DOHH2 (cell line): ENCODE results near the gene GOLGA1.

Experiments
- H3F3A ChIP-seq: fragments of 200-600 bp; sonication (generic), shearing (Covaris generic); 2 replicates; pipeline ENCODE4 v1.6.0; 2016; ENCODE audit warnings: antibody characterized with exemption, mild to moderate bottlenecking; ENCODE audit not compliant: control insufficient read depth, insufficient read depth
- H3K27ac ChIP-seq: fragments of 200-600 bp; sonication (generic); 2 replicates; pipeline ENCODE4 v1.5.1; 2014; ENCODE audit warnings: low read depth, mild to moderate bottlenecking, low read length, moderate library complexity
- H3K27me3 ChIP-seq: fragments of 200-600 bp; sonication (generic); 2 replicates; pipeline ENCODE4 v1.6.1; 2014; ENCODE audit warnings: mild to moderate bottlenecking, low read length, mixed read lengths; ENCODE audit not compliant: control insufficient read depth
- H3K36me3 ChIP-seq: fragments of 200-600 bp; sonication (generic); 2 replicates; pipeline ENCODE4 v1.6.1; 2014; ENCODE audit warnings: mild to moderate bottlenecking, low read length, moderate library complexity, mixed read lengths; ENCODE audit not compliant: control insufficient read depth
- H3K4me1 ChIP-seq: fragments of 200-600 bp; sonication (generic); 2 replicates; pipeline ENCODE4 v1.6.1; 2014; ENCODE audit warnings: mild to moderate bottlenecking, low read length, mixed read lengths; ENCODE audit not compliant: control insufficient read depth
- H3K4me2 ChIP-seq: fragments of 200-600 bp; sonication (generic); 2 replicates; pipeline ENCODE4 v1.6.0; 2014; ENCODE audit warnings: mild to moderate bottlenecking, low read length, moderate library complexity
- H3K4me3 ChIP-seq: fragments of 200-600 bp; sonication (generic); 2 replicates; pipeline ENCODE4 v1.5.1; 2014; ENCODE audit warnings: mild to moderate bottlenecking, low read length, mixed read lengths
- H3K79me2 ChIP-seq: fragments of 200-600 bp; sonication (generic); 2 replicates; pipeline ENCODE4 v1.6.1; 2014; ENCODE audit warnings: mild to moderate bottlenecking, low read length, mixed read lengths; ENCODE audit not compliant: control insufficient read depth
- H3K9me2 ChIP-seq: fragments of 200-600 bp; sonication (generic); replicated peaks from 2 replicates; pipeline ENCODE4 v1.6.1; 2014; ENCODE audit warnings: mild to moderate bottlenecking, low read length, mixed read lengths; ENCODE audit not compliant: control insufficient read depth
- H3K9me3 ChIP-seq: fragments of 200-600 bp; sonication (generic); 2 replicates; pipeline ENCODE4 v1.6.1; 2014; ENCODE audit warnings: antibody characterized with exemption, low read length, mixed read lengths; ENCODE audit not compliant: control insufficient read depth, insufficient read depth
- H4K20me1 ChIP-seq: fragments of 200-600 bp; sonication (generic); 2 replicates; pipeline ENCODE4 v1.6.0; 2014; ENCODE audit warnings: low read depth, mild to moderate bottlenecking, antibody characterized with exemption, low read length, moderate library complexity; ENCODE audit not compliant: control insufficient read depth, insufficient read depth
- EZH2phosphoT487 ChIP-seq: fragments of 200-600 bp; sonication (generic); IDR thresholded peaks from 2 replicates; pipeline ENCODE4 v1.6.1; 2017; ENCODE audit warnings: borderline replicate concordance, mild to moderate bottlenecking, antibody characterized with exemption, low read length, moderate library complexity, mixed read lengths
- TF ChIP-seq, protein P1 (sequence below): fragments of 200-600 bp; sonication (generic); IDR thresholded peaks from one replicate; pipeline ENCODE4 v1.5.1; 2014; ENCODE audit warnings: antibody characterized with exemption, mild to moderate bottlenecking, low read depth, low read length; ENCODE audit not compliant: poor library complexity, severe bottlenecking

GOLGA1 gene

DNA sequence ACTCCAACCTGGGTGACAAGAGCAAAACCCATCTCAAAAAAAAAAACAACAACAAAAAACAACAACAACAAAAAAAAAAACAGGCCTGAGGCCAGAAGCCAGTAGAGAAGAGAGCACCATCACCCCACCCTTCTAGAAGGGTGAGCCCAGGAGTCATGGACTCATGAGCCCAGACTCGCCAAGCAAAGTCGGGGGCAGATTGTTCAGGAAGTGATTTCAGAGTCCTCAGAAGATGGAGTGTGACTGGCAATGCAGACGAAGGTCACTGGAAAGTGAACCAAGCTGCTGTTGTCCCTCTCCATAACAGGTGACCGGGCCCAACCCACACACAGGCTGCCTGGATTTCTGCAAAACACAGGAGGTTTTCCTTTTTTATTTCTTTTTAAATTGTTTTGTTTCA lies 96.6 kb downstream of the GOLGA1 start:
- no peaks in the 10 kb centered on the region for H3K36me3 ChIP-seq
- no peak overlapping the region for H3K4me2 ChIP-seq
- TF ChIP-seq, protein P1, sequence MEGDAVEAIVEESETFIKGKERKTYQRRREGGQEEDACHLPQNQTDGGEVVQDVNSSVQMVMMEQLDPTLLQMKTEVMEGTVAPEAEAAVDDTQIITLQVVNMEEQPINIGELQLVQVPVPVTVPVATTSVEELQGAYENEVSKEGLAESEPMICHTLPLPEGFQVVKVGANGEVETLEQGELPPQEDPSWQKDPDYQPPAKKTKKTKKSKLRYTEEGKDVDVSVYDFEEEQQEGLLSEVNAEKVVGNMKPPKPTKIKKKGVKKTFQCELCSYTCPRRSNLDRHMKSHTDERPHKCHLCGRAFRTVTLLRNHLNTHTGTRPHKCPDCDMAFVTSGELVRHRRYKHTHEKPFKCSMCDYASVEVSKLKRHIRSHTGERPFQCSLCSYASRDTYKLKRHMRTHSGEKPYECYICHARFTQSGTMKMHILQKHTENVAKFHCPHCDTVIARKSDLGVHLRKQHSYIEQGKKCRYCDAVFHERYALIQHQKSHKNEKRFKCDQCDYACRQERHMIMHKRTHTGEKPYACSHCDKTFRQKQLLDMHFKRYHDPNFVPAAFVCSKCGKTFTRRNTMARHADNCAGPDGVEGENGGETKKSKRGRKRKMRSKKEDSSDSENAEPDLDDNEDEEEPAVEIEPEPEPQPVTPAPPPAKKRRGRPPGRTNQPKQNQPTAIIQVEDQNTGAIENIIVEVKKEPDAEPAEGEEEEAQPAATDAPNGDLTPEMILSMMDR, result no peak
- TF ChIP-seq EZH2phosphoT487, result no peak

DNA sequence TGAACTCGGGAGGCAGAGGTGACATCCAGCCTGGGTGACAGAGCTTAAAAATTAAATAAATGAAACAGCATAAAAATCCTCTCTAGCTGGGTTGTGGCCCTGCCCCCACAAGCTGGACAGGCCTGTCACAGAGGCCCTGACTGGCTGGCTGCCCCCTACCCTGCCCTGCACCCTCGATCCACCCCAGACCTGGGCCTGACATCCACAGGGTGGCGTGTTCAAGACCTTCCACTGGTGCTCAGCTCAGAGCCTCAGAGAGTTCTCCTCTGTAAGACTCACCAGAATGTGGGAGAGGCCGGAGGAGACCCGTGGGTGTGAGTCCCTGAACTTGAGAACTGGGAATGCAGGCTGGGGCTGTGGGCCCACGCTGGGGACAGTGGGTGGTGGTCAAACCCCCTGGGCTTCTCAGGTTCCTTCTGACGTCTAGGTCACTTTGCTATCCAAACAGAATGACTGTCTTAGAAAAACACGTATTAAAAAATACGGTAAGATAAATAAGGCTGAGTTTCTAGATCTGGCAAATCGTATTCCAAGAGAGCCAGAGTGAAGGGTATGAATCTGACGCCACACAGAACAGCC lies 97.3 kb downstream of the GOLGA1 start:
- no peak overlapping the region for H3K4me3 ChIP-seq
- no peaks in the 10 kb centered on the region for H3K36me3 ChIP-seq
- H3K79me2 ChIP-seq, result no peaks in the 10 kb centered on the region
- TF ChIP-seq, protein P1, result no peak
- TF ChIP-seq EZH2phosphoT487, result no peak
- no peak overlapping the region for H3K27ac ChIP-seq
- no peaks in the 10 kb centered on the region for H3K9me3 ChIP-seq
- H3K27me3 ChIP-seq, result peaks cover 1% of the 10 kb centered on the region; the same call in 1 of the 2 replicates
- H3K4me2 ChIP-seq, result no peak overlapping the region
- no peaks in the 10 kb centered on the region for H4K20me1 ChIP-seq
- H3K9me2 ChIP-seq, result no peaks in the 10 kb centered on the region
- no peaks in the 10 kb centered on the region for H3F3A ChIP-seq
- no peaks in the 10 kb centered on the region for H3K4me1 ChIP-seq

More for the DNA sequence above, 96.6 kb downstream of the GOLGA1 start:
- Histone ChIP-seq H3K9me3 (no peaks in the 10 kb centered on the region), H3K4me3 (no peak overlapping the region), H4K20me1 (no peaks in the 10 kb centered on the region), H3K27me3 (peaks cover 3% of the 10 kb centered on the region; the same call in 1 of the 2 replicates), H3K27ac (no peak overlapping the region), H3K9me2 (no peaks in the 10 kb centered on the region), H3K79me2 (no peaks in the 10 kb centered on the region), H3K4me1 (no peaks in the 10 kb centered on the region), H3F3A (no peaks in the 10 kb centered on the region)

DNA sequence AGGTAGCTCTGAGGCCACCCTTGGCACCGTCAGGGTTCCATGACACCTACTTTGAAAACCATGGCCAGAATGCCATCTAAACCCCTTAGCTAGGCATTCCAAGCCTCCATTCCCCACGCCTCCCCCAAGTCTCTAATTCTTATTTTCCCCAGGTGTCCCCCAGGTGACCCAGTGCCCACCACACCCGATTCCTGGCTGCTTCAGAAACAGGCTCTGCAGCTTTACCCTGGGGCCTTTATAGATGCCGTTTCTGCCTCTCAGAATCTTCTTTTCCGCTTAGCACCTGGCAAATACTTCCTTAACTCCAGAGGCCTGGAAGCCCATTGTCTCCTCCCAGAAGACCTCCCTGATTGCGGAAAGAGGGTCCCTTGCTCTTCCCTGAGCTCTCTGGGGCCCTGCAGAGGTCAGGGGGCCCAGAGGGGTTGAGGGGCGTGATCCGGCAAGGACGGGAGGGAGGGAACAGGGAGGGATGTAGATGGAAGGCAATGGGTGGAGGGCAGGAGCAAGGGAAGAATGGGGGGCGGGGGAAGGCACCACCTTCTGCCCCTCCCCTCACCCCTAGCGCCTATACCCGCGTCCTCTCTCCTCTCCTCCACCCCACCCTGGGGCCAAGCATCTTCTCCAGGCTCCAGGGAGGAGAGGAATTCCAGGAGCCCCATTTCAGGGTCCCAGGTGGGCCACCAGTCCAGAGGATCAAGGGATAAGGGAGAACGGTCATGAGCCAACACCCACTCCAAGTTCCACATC lies 99.6 kb downstream of the GOLGA1 start:
- H3K36me3 ChIP-seq, result no peaks in the 10 kb centered on the region
- no peak overlapping the region for H3K27ac ChIP-seq
- H3K79me2 ChIP-seq, result no peaks in the 10 kb centered on the region
- H3K9me2 ChIP-seq, result no peaks in the 10 kb centered on the region
- H3K4me2 ChIP-seq, result no peak overlapping the region
- no peaks in the 10 kb centered on the region for H3K27me3 ChIP-seq
- H4K20me1 ChIP-seq, result no peaks in the 10 kb centered on the region
- no peaks in the 10 kb centered on the region for H3K9me3 ChIP-seq
- TF ChIP-seq EZH2phosphoT487, result no peak
- TF ChIP-seq, protein P1, result no peak
- no peaks in the 10 kb centered on the region for H3F3A ChIP-seq
- H3K4me1 ChIP-seq, result no peaks in the 10 kb centered on the region
- no peak overlapping the region for H3K4me3 ChIP-seq
